GM12878 (cell line): ENCODE data around the gene DIAPH2. TPM values are rescaled to one million over a fixed set of nuclear protein-coding genes. Genes with fewer than 3 reads are reported as not detected.

Experiments
- ATAC-seq: fragments of 200-7000 bp; cut with Tn5 transposase; 3 replicates; pipeline ENCODE4 v1.9.1; 2020; ENCODE audit warnings: mild to moderate bottlenecking, moderate library complexity
- BruUV-seq: library from RNA; stranded (reverse); fragments of 400-500 nt; replicated peaks from 2 replicates; lab custom pipeline; 2021; lab: Mats Ljungman, UMichigan
- CTCF ChIA-PET: fragments of 300-600 bp; sonication (Branson Sonifier 250); formaldehyde crosslinking; extraction: SDS; loops from one replicate; lab custom pipeline; 2021; ENCODE audit warnings: inconsistent platforms; lab: Yijun Ruan, JAX
- POLR2A ChIA-PET: fragments of 350-600 bp; formaldehyde crosslinking; extraction: SDS; loops from one replicate; lab custom pipeline; 2021; ENCODE audit warnings: inconsistent platforms; lab: Charles Lee
- RAD21 ChIA-PET: fragments of 300-600 bp; sonication (Branson Sonifier 250); formaldehyde crosslinking; loops from one replicate; lab custom pipeline; 2023; ENCODE audit warnings: antibody characterized with exemption; ENCODE audit not compliant: unreplicated experiment; lab: Charles Lee
- SMC1A ChIA-PET: fragments of 300-600 bp; sonication (Branson Sonifier 250); formaldehyde crosslinking; loops from one replicate; lab custom pipeline; 2023; ENCODE audit not compliant: unreplicated experiment, uncharacterized antibody; lab: Charles Lee
- DNase-seq: peaks from one replicate; pipeline ENCODE4 v3.0.0-alpha.2; 2011; ENCODE audit warnings: low read depth, low spot score
- FAIRE-seq: peaks from 3 replicates; lab custom pipeline; 2011; peaks lifted over from hg19 to GRCh38; lab: Jason Lieb, UNC
- H2AFZ ChIP-seq: 2 replicates; pipeline ENCODE4 v1.6.0; 2011; ENCODE audit warnings: low read depth, low read length, control low read depth; ENCODE audit not compliant: control insufficient read depth
- H3K27ac ChIP-seq: 2 replicates; pipeline ENCODE4 v1.5.1; 2011; ENCODE audit warnings: control low read depth; ENCODE audit not compliant: control insufficient read depth, insufficient read depth
- H3K27me3 ChIP-seq, 2 experiments: replicated peaks in 1 of 2; 2 replicates each; pipeline versions ENCODE4 v1.6.0 to v1.6.1; 2011; ENCODE audit warnings: low read length in 1 of 2; ENCODE audit not compliant: control insufficient read depth in 2 of 2, insufficient read depth in 2 of 2
- H3K36me3 ChIP-seq, 2 experiments: 2 replicates each; pipeline ENCODE4 v1.5.1; 2011; ENCODE audit warnings: low read length in 1 of 2; ENCODE audit not compliant: control insufficient read depth in 2 of 2, insufficient read depth in 2 of 2
- H3K4me1 ChIP-seq: 2 replicates; pipeline ENCODE4 v1.6.1; 2011; ENCODE audit warnings: mild to moderate bottlenecking, low read length, moderate library complexity, mixed read lengths; ENCODE audit not compliant: control insufficient read depth, insufficient read depth
- H3K4me2 ChIP-seq: 2 replicates; pipeline ENCODE4 v1.6.0; 2011; ENCODE audit warnings: control low read depth; ENCODE audit not compliant: control insufficient read depth, insufficient read depth
- H3K4me3 ChIP-seq: fragments of 200-600 bp; sonication (generic); 2 replicates; pipeline ENCODE4 v1.5.1; 2016
- H3K79me2 ChIP-seq: 2 replicates; pipeline ENCODE4 v1.6.0; 2011; ENCODE audit warnings: low read length; ENCODE audit not compliant: control insufficient read depth, insufficient read depth
- H3K9ac ChIP-seq: 2 replicates; pipeline ENCODE4 v1.8.0; 2011; ENCODE audit warnings: low read length, control low read depth, mixed read lengths; ENCODE audit not compliant: control insufficient read depth, insufficient read depth
- H3K9me3 ChIP-seq: replicated peaks from 3 replicates; pipeline ENCODE4 v1.5.1; 2011; ENCODE audit warnings: mild to moderate bottlenecking, low read length; ENCODE audit not compliant: control insufficient read depth, insufficient read depth
- H4K20me1 ChIP-seq: 2 replicates; pipeline ENCODE4 v1.6.0; 2011; ENCODE audit not compliant: control insufficient read depth, insufficient read depth
- DPF2 ChIP-seq: fragments of 450-650 bp; IDR thresholded peaks from 2 replicates; pipeline ENCODE4 v1.6.1; 2017; ENCODE audit warnings: mild to moderate bottlenecking
- GABPA ChIP-seq: IDR thresholded peaks from 2 replicates; pipeline ENCODE4 v1.6.1; 2014; ENCODE audit warnings: antibody characterized with exemption, low read depth, mild to moderate bottlenecking, inconsistent platforms
- JUND ChIP-seq: IDR thresholded peaks from 2 replicates; pipeline ENCODE4 v1.6.1; 2012; ENCODE audit warnings: low read depth, mild to moderate bottlenecking, low read length, improper control_type of control experiment, moderate library complexity
- YY1 ChIP-seq: IDR thresholded peaks from 2 replicates; pipeline ENCODE4 v1.6.1; 2011; ENCODE audit warnings: low read depth, mild to moderate bottlenecking, low read length
- ZNF384 ChIP-seq: IDR thresholded peaks from 2 replicates; pipeline ENCODE4 v1.6.1; 2012; ENCODE audit warnings: low read depth, mild to moderate bottlenecking, low read length, improper control_type of control experiment, borderline replicate concordance
- WGBS: methylation state at CpG from one replicate; pipeline ENCODE4 v1.1.6; 2016; ENCODE audit warnings: low lambda C conversion rate; ENCODE audit not compliant: insufficient replicate concordance, insufficient coverage; ENCODE audit errors: missing lambda C conversion rate; 5-methylcytosine and 5-hydroxymethylcytosine counted together
- in situ Hi-C: fragments of 300-500 bp; cut with MboI; formaldehyde crosslinking; loops from 9 replicates; pipeline ENCODE4 v1.14.3; 2018; ENCODE audit warnings: mixed read lengths
- intact Hi-C: fragments of 100-400 bp; cut with micrococcal nuclease; formaldehyde crosslinking; loops from one replicate; pipeline ENCODE4 v1.14.2; 2022; ENCODE audit not compliant: unreplicated experiment
- polyA plus RNA-seq, 11 experiments: library from polyadenylated mRNA; depleted of rRNA in 4 of 11; unstranded in 6 of 11; stranded (reverse) in 5 of 11; fragments of >200 nt; fragmentation: Nextera tagmentation in 4 of 11; fragmentation: Illumina TruSeq in 1 of 11; extraction: Ambion mirVana in 4 of 11; extraction: Trizol in 1 of 11; gene quantifications; 1 replicate in 1 of 11; 2 replicates in 10 of 11; pipeline versions ENCODE4 v1.2.1 to v1.2.3, GENCODE V29; 2011 to 2016; ENCODE audit warnings: inconsistent platforms in 2 of 11, missing spikeins in 2 of 11, low read depth in 1 of 11
- total RNA-seq, 4 experiments: library from RNA; depleted of rRNA in 3 of 4; stranded (reverse); fragments of >200 nt in 3 of 4; fragmentation: Illumina TruSeq in 1 of 4; extraction: Trizol in 1 of 4; gene quantifications; 2 replicates each; pipeline versions ENCODE4 v1.2.1 to v1.2.3, GENCODE V29; 2013 to 2021
- TF ChIP-seq, protein P1 (sequence below): IDR thresholded peaks from 2 replicates; pipeline ENCODE4 v1.6.1; 2012; ENCODE audit warnings: low read length, inconsistent platforms
- TF ChIP-seq, protein P2 (sequence below): fragments of 450-650 bp; IDR thresholded peaks from 2 replicates; pipeline ENCODE4 v1.6.1; 2017; ENCODE audit warnings: low read depth, mild to moderate bottlenecking, moderate library complexity
- TF ChIP-seq, protein P3 (sequence below): fragments of 450-650 bp; formaldehyde crosslinking; IDR thresholded peaks from 2 replicates; pipeline ENCODE4 v1.4.0; 2020; ENCODE audit warnings: mild to moderate bottlenecking, moderate library complexity
- TF ChIP-seq, protein P4 (sequence below): IDR thresholded peaks from 2 replicates; pipeline ENCODE4 v1.6.1; 2011; ENCODE audit warnings: low read depth, low read length, improper control_type of control experiment, borderline replicate concordance

The DIAPH2 gene
- total and polyA plus RNA-seq, 10 of the 15 experiments (the other 5 are each of a cell fraction or from before 2014, with no cell fraction given): 2.2 to 16.6 (median 8.8) TPM

DNA sequence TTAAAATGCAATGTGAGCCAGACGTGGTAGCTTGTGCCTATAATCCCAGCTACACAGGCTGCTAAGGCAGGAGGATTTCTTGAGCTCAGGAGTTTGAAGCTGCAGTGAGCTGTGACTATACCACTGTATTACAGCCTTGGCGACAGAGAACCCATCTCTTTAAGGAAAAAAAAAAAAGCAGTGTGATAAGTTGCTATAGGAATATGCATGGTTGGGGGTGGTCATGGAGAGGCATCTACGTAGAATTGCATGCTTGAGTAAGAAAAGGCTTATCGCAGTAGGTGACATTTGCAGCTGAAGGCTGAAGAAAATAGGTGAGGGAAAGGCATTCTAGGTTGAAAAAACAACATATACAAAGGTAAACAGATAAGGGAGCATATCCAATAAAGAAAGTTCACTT lies 4.1 kb downstream of the DIAPH2 start:
- Histone ChIP-seq H3K9me3 (no peaks in the 10 kb centered on the region), H3K9ac (no peak overlapping the region), H3K79me2 (no peaks in the 10 kb centered on the region; the same call in none of the 2 replicates), H3K4me2 (no peak overlapping the region), H3K27me3 (no peaks in the 10 kb centered on the region), H3K4me3 (no peak overlapping the region), H4K20me1 (no peaks in the 10 kb centered on the region), H2AFZ (no peak overlapping the region), H3K36me3 (no peaks in the 10 kb centered on the region), H3K27ac (no peak overlapping the region), H3K4me1 (no peaks in the 10 kb centered on the region)
- ChIA-PET CTCF (no interaction called here), POLR2A (interaction anchor here (0.6 kb wide), 1 partner anchor 34 kb away, joined by 3 read pairs; no protein-coding TSS in a partner anchor), RAD21 (no interaction called here), SMC1A (interaction anchor here (0.6 kb wide), 1 partner anchor 755 kb away, joined by 3 read pairs; no protein-coding TSS in a partner anchor)
- no peak for TF ChIP-seq GABPA
- no peak for TF ChIP-seq JUND
- no peak for TF ChIP-seq YY1
- TF ChIP-seq, protein P1, sequence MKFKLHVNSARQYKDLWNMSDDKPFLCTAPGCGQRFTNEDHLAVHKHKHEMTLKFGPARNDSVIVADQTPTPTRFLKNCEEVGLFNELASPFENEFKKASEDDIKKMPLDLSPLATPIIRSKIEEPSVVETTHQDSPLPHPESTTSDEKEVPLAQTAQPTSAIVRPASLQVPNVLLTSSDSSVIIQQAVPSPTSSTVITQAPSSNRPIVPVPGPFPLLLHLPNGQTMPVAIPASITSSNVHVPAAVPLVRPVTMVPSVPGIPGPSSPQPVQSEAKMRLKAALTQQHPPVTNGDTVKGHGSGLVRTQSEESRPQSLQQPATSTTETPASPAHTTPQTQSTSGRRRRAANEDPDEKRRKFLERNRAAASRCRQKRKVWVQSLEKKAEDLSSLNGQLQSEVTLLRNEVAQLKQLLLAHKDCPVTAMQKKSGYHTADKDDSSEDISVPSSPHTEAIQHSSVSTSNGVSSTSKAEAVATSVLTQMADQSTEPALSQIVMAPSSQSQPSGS: no peak
- no peak for TF ChIP-seq DPF2
- no peak for TF ChIP-seq ZNF384
- TF ChIP-seq, protein P2, sequence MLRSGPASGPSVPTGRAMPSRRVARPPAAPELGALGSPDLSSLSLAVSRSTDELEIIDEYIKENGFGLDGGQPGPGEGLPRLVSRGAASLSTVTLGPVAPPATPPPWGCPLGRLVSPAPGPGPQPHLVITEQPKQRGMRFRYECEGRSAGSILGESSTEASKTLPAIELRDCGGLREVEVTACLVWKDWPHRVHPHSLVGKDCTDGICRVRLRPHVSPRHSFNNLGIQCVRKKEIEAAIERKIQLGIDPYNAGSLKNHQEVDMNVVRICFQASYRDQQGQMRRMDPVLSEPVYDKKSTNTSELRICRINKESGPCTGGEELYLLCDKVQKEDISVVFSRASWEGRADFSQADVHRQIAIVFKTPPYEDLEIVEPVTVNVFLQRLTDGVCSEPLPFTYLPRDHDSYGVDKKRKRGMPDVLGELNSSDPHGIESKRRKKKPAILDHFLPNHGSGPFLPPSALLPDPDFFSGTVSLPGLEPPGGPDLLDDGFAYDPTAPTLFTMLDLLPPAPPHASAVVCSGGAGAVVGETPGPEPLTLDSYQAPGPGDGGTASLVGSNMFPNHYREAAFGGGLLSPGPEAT: no peak
- TF ChIP-seq, protein P3, sequence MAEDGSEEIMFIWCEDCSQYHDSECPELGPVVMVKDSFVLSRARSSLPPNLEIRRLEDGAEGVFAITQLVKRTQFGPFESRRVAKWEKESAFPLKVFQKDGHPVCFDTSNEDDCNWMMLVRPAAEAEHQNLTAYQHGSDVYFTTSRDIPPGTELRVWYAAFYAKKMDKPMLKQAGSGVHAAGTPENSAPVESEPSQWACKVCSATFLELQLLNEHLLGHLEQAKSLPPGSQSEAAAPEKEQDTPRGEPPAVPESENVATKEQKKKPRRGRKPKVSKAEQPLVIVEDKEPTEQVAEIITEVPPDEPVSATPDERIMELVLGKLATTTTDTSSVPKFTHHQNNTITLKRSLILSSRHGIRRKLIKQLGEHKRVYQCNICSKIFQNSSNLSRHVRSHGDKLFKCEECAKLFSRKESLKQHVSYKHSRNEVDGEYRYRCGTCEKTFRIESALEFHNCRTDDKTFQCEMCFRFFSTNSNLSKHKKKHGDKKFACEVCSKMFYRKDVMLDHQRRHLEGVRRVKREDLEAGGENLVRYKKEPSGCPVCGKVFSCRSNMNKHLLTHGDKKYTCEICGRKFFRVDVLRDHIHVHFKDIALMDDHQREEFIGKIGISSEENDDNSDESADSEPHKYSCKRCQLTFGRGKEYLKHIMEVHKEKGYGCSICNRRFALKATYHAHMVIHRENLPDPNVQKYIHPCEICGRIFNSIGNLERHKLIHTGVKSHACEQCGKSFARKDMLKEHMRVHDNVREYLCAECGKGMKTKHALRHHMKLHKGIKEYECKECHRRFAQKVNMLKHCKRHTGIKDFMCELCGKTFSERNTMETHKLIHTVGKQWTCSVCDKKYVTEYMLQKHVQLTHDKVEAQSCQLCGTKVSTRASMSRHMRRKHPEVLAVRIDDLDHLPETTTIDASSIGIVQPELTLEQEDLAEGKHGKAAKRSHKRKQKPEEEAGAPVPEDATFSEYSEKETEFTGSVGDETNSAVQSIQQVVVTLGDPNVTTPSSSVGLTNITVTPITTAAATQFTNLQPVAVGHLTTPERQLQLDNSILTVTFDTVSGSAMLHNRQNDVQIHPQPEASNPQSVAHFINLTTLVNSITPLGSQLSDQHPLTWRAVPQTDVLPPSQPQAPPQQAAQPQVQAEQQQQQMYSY: no peak
- TF ChIP-seq, protein P4, sequence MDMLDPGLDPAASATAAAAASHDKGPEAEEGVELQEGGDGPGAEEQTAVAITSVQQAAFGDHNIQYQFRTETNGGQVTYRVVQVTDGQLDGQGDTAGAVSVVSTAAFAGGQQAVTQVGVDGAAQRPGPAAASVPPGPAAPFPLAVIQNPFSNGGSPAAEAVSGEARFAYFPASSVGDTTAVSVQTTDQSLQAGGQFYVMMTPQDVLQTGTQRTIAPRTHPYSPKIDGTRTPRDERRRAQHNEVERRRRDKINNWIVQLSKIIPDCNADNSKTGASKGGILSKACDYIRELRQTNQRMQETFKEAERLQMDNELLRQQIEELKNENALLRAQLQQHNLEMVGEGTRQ: no peak
- 49% methylated on average over 4 of the region's 4 CpGs for WGBS
- no TSS peak for BruUV-seq
- FAIRE-seq (no peak), ATAC-seq (no peak), DNase-seq (no peak)
- in situ Hi-C loops (no loop called here), intact Hi-C loops (no loop called here)
